Omental fat pad (tissue), 4 donors: Measurements from ENCODE around the gene OR2A2. TPM values are rescaled to one million over a fixed set of nuclear protein-coding genes. Genes with fewer than 3 reads are reported as not detected.

Experiments
- ATAC-seq: fragments of 150-250 bp; one replicate; pipeline ENCODE4 v1.9.1; 2016; ENCODE audit warnings: mild to moderate bottlenecking, moderate library complexity; ENCODE audit not compliant: low FRiP score
- DNase-seq: peaks from one replicate; pipeline ENCODE4 v3.0.0-alpha.2; 2019; ENCODE audit warnings: low spot score
- total RNA-seq, 4 donors: library from RNA; depleted of rRNA; stranded (reverse); fragments of >200 nt; gene quantifications; one replicate each; pipeline ENCODE4 v1.1.0, GENCODE V29; 2016
- TF ChIP-seq, protein P1 (sequence below), 3 donors: fragments of 450-650 bp; IDR thresholded peaks; one replicate each; pipeline ENCODE4 v1.5.1; 2016 to 2017; ENCODE audit warnings: antibody characterized with exemption in 3 of 3, mild to moderate bottlenecking in 3 of 3, moderate library complexity in 2 of 3

OR2A2 gene
- total RNA-seq, 4 donors from 2014 or later, result not detected

- TF ChIP-seq, protein P1, sequence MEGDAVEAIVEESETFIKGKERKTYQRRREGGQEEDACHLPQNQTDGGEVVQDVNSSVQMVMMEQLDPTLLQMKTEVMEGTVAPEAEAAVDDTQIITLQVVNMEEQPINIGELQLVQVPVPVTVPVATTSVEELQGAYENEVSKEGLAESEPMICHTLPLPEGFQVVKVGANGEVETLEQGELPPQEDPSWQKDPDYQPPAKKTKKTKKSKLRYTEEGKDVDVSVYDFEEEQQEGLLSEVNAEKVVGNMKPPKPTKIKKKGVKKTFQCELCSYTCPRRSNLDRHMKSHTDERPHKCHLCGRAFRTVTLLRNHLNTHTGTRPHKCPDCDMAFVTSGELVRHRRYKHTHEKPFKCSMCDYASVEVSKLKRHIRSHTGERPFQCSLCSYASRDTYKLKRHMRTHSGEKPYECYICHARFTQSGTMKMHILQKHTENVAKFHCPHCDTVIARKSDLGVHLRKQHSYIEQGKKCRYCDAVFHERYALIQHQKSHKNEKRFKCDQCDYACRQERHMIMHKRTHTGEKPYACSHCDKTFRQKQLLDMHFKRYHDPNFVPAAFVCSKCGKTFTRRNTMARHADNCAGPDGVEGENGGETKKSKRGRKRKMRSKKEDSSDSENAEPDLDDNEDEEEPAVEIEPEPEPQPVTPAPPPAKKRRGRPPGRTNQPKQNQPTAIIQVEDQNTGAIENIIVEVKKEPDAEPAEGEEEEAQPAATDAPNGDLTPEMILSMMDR (IDR thresholded peaks at IDR 0.05), result no peak
- ATAC-seq (no peak), DNase-seq (no peak)
Measured at GRCh38 chr7:144087230-144087629, 22.2 kb upstream of the OR2A2 start.

DNA sequence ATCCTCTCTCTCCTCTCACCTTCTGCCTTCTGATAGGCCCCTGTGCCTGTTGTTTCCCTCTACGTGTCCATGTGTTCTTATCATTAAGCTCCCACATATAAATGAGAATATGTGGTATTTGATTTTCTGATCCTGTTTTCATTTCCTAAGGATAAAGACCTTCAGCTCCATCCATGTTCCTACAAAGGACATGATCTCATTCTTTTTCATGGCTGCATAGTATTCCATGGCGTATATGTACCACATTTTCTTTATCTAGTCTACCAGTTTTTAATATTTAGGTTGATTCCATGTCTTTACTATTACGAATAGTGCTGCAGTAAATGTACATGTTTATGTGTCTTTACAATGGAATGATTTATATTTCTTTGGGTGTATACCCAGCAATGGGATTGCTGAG, 18.7 kb upstream of the OR2A2 start:
- no peak for DNase-seq
- ATAC-seq, result no peak
- TF ChIP-seq, protein P1 (IDR thresholded peaks at IDR 0.05), result no peak

DNA sequence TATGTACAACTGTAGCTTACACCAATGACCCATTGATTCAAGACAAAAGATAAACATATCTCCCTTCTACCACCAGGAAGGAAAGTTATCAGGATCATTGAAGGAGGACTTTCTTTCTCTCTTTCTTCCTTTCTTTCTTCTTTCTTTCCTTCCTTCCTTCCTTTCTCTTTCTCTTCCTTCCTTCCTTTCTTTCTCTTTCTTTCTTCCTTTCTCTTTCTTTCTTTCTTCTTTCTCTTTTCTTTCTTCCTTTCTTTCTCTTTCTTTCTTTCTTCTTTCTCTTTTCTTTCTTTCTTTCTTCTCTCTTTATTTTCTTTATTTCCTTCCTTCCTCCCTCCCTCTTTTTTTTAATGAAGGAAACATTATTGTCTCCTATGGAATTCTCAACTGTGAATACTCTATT, 10.6 kb upstream of the OR2A2 start:
- no peak for ATAC-seq

DNA sequence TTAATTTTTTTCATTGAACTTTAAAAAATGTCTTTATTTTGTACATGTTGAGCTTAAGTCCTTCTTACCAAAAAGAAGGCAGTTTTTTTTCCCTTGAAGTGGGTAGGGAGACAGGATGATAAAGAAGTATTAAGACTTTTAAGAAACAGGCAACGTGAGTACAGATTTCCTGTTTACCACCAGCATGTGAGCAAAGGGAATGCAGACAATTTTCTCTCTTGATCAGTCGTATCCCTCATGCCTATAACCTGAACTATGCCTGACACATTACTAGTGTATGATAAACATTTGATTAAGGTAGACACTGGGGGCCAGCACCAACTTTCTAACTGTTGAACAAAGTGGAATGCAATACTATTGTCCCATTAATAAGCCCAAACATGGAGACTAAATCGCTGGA, 8.8 kb upstream of the OR2A2 start:
- ATAC-seq, result no peak
- no peak for DNase-seq
- TF ChIP-seq, protein P1 (IDR thresholded peaks at IDR 0.05), result no peak

More for the DNA sequence above, 10.6 kb upstream of the OR2A2 start:
- TF ChIP-seq, protein P1 (IDR thresholded peaks at IDR 0.05), result no peak
- DNase-seq, result no peak

GRCh38 chr7:144102041-144102440, 7.3 kb upstream of the OR2A2 start:
- ATAC-seq, result no peak
- DNase-seq, result no peak
- TF ChIP-seq, protein P1 (IDR thresholded peaks at IDR 0.05), result no peak

DNA sequence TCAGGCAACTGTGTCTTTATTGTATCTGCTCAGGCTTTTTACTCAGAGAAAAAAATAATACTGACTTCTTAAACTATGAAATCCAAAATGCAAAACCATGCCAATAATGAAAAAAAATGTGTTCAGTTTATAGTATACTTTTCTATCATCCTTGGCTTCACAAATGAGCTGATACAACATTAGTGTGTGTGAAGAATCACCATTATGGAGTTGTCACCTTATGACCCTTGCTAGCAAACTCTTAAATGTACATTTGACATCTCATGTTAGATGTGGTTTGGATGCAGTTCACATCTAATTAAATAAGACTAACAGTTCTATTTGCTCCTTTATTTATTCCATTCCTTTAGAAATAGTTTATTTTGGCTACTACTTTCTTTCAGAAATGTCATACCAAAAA, 4.2 kb upstream of the OR2A2 start:
- no peak for ATAC-seq
- TF ChIP-seq, protein P1 (IDR thresholded peaks at IDR 0.05), result no peak
- DNase-seq, result no peak

GRCh38 chr7:144110272-144110671, 889 bp downstream of the OR2A2 start:
- ATAC-seq (no peak), DNase-seq (no peak)
- TF ChIP-seq, protein P1 (IDR thresholded peaks at IDR 0.05), result no peak
